GM12872 (cell line): ENCODE results near the gene LRFN2.

ENCODE experiments used
- TF ChIP-seq, protein P1 (sequence below): IDR thresholded peaks from 3 replicates; pipeline ENCODE4 v1.5.1; 2011; ENCODE audit warnings: low read depth, mild to moderate bottlenecking, low read length, moderate library complexity; ENCODE audit not compliant: insufficient read depth

Gene LRFN2

DNA sequence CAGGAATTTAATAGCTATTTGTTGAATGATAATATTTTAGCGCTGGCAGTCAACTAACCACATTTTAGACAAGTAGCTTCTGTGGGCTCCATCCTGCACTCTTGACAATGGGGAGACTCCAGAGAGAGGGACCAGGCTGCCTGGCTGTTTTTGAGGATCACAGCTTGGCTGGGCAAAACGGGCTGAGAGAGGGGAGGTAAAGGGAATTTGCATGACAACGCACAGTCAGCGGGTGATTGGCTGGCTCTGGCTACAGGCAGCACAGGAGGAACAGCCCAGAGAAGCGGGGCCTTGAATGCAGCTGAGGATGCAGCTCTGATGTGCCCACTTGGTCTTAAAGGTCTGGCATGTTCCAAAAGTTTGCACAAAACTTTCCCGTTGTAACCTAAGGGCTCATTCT is 41.2 kb downstream of the LRFN2 start:
- TF ChIP-seq, protein P1, sequence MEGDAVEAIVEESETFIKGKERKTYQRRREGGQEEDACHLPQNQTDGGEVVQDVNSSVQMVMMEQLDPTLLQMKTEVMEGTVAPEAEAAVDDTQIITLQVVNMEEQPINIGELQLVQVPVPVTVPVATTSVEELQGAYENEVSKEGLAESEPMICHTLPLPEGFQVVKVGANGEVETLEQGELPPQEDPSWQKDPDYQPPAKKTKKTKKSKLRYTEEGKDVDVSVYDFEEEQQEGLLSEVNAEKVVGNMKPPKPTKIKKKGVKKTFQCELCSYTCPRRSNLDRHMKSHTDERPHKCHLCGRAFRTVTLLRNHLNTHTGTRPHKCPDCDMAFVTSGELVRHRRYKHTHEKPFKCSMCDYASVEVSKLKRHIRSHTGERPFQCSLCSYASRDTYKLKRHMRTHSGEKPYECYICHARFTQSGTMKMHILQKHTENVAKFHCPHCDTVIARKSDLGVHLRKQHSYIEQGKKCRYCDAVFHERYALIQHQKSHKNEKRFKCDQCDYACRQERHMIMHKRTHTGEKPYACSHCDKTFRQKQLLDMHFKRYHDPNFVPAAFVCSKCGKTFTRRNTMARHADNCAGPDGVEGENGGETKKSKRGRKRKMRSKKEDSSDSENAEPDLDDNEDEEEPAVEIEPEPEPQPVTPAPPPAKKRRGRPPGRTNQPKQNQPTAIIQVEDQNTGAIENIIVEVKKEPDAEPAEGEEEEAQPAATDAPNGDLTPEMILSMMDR, result no peak

DNA sequence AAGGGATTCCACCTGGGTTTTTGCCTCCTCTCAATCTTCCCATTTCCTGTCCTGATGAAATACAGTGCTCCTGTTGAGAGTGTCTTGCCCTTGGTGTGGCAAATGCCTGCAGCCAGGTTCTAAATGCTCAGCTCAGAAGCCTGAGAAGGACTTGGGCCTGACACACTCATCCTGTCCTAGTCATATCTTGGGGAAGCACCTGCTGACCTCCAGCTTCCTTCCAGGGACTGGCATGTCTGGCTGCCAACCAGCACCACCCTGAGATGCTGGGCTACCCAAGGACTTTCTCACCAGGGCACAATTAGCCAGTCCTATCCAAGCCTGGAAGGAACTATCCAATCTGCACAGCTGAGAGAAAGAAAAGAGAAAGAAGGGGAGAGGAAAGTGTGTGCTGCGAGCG is 43.4 kb downstream of the LRFN2 start:
- TF ChIP-seq, protein P1, result no peak

DNA sequence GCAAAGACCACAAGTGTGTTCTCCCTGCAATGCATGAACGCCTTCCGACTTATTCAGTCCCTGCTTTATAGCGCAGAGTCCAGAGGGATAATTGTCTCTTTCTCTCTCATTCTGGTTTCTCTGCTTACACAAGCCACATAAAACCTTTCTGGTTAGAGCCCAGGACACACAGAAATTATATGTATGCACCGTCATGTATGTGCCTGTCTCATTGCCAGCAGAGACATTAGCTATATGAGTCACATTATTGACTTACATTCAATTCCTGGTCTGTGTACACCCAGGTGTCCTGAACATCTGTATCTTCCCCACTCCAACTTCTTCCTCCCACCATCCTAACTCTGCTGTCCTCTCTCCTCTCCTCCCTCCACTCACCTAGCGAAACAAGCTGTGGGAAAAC is 44.0 kb downstream of the LRFN2 start:
- TF ChIP-seq, protein P1, result no peak

DNA sequence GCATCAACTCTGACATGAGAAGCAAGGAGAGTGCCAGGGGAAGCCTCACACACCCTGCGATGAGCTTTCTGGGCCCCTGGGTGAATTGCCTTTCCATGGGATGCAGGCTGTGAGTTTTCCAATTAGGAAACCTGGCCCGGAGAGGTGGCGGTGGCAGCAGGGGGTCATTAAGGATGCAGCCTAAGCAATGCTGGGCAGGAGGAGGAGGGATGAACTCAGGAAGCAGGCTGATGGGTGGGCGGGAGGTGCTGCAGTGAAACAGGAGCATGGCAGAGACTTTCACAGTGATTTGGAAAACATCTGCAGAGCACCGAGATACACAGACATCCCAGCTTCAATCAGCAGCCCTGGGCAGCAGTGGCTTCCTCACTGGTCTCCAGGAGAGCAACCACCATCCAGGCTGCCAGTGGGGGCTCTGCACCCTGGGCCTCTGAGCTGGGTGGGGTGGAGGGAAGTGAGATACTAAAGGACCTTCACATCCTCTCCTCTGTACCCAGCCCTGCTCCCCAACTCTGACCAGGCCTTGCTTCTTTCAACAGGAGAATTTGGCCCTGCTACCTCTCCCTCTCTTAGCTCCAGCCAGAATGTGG is 44.9 kb downstream of the LRFN2 start:
- TF ChIP-seq, protein P1, result no peak

DNA sequence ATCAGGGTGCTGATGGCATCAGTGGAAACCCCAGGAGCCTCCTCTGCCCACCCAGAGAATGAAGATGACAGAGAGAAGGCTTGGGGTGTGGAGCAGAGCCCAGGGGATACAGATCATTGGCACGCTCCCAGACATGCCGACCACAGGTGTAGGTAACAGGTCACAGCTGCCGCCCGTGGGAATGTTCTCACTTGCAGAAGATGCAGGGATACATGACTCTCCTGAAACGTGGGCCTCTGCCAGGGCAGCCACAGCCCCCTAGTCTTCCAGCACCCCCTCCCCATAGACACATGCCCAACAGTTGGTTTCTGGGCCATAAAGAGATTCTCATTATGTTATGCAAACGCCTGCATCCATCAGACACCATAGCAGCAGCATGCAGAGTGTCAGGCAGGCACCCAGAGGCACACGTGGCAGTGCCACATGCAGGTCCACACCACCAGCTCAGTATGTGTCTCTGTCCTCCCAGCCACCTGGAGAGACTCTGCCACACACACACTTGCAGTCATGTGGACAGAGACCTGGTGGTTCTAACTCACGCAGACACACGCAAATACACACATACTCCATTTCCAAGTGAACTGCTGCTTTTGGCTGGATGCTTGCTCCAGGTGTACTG is 45.5 kb downstream of the LRFN2 start:
- TF ChIP-seq, protein P1, result no peak

DNA sequence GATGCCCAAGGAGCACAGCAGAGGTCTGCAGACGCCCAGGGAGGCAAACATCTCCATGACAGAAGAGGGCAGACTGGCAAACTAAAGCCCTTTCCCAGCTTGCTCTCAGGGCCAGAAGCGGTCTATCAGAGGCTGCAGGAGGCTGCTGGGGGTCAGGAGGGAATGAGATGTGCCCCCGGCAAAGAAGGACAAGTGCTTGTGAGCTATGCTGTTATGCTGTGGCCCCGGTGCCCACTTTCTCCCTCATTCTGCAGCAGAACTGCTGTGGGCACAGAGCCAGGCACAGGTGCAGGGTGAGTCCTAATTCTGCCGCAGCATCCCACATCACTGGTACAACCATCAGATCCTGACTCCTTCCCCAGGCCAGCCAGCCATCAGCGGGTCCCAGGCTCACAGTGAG is 46.4 kb downstream of the LRFN2 start:
- TF ChIP-seq, protein P1, result no peak

DNA sequence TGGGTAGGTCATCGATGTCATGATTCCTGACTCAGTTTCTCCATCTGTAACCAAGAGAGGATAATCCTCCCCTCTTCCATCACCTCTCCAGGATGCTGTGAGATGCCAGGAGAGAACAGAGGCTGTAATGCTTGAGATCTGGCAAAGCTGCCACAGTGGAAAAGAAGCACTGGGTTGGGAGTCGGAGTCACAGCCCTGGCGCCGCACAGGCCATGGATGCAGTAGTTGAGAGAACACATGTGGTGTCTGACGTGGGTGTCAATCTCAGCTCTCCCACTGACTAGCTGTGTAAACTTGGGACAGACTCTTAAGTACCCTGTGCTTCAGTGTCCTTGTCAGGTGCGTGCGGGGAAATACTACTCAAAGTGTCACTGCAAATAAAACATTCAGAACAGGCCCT is 47.3 kb downstream of the LRFN2 start:
- TF ChIP-seq, protein P1, result no peak

DNA sequence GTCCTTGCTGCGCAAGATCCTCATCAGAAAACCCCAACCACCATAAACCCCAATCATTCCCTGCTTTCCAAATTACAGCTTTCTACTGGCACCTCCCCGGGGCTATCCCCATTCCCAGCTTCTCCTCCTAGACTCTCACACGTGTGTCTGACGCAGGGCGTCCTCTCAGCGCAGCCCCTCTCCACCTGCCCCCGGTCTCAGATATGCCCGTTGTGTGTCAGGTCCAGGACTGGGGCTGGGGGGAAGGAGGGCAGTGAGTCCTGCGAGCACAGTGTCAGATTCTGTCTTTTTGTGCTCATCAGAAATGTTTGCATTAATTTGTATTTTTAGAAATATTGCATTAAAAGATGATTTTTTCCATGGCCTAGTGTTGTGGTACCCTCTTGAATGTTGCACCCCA is 48.6 kb downstream of the LRFN2 start:
- TF ChIP-seq, protein P1, result no peak
